Parietal lobe (tissue), 1 donor: ENCODE measurements around the gene TMED9. TPM values are rescaled to one million over a fixed set of nuclear protein-coding genes. Genes with fewer than 3 reads are reported as not detected.

Experiments
- total RNA-seq: library from RNA; depleted of rRNA; stranded (reverse); fragments of >200 nt; gene quantifications from one replicate; pipeline ENCODE4 v1.2.3, GENCODE V29; 2014

TMED9 gene
- 24.4 TPM for total RNA-seq

GRCh38 chr5:177592010-177592834 is at the start of gene TMED9:
TMED9 (plus strand) TSS chr5:177592203; CDS start chr5:177592215, 12 bp downstream.

GRCh38 chr5:177554474-177555111 is 37.4 kb upstream of the TMED9 start, which contains the start of gene FAM193B:
FAM193B (minus strand) TSS chr5:177554563; CDS start chr5:177554458, 105 bp downstream.

GRCh38 chr5:177599731-177600507 is 7.9 kb downstream of the TMED9 start, which contains the start of gene B4GALT7:
B4GALT7 (plus strand) TSS chr5:177600132; CDS start chr5:177600211, 79 bp downstream.

Other genes with a start within 250 kb of the TMED9 start
- gene LMAN2, start 240.5 kb upstream of the TMED9 start, total RNA-seq, result 93.0 TPM
- gene RGS14, start 234.3 kb upstream of the TMED9 start, total RNA-seq, result 5.0 TPM
- gene SLC34A1, start 207.8 kb upstream of the TMED9 start, total RNA-seq, result not detected
- gene PFN3, start 191.5 kb upstream of the TMED9 start, total RNA-seq, result 1.6 TPM
- gene F12, start 182.6 kb upstream of the TMED9 start, total RNA-seq, result 3.4 TPM
- 24.1 TPM for gene GRK6, start 165.5 kb upstream of the TMED9 start, total RNA-seq
- gene PRR7, start 145.4 kb upstream of the TMED9 start, total RNA-seq, result 11.9 TPM
- gene DBN1, start 118.6 kb upstream of the TMED9 start, total RNA-seq, result 224 TPM
- gene PDLIM7, start 94.6 kb upstream of the TMED9 start, total RNA-seq, result 9.1 TPM
- 9.1 TPM for gene DOK3, start 82.4 kb upstream of the TMED9 start, total RNA-seq
- 92.6 TPM for gene DDX41, start 75.2 kb upstream of the TMED9 start, total RNA-seq
- 60.4 TPM for gene FAM193B, start 37.6 kb upstream of the TMED9 start, total RNA-seq
- gene B4GALT7, start 7.9 kb downstream of the TMED9 start, total RNA-seq, result 20.7 TPM
- gene FAM153A, start 190.7 kb downstream of the TMED9 start, total RNA-seq, result 4.7 TPM